HCT116 (cell line): ENCODE data around the gene EIF4A3.

Source experiments
- CBX3 ChIP-seq: IDR thresholded peaks from 2 replicates; pipeline ENCODE4 v1.6.1; 2012; ENCODE audit warnings: low read depth
- EZH2phosphoT487 ChIP-seq: fragments of 200-600 bp; IDR thresholded peaks from 2 replicates; pipeline ENCODE4 v1.6.1; 2018; ENCODE audit warnings: antibody characterized with exemption, borderline replicate concordance
- POLR2A ChIP-seq: IDR thresholded peaks from 2 replicates; pipeline ENCODE4 v1.7.0; 2011; ENCODE audit warnings: borderline replicate concordance; ENCODE audit not compliant: insufficient read depth, insufficient read length; ENCODE audit errors: extremely low read depth
- POLR2AphosphoS5 ChIP-seq: IDR thresholded peaks from 2 replicates; pipeline ENCODE4 v1.6.1; 2011; ENCODE audit warnings: mild to moderate bottlenecking, low read depth, low read length, moderate library complexity
- RAD21 ChIP-seq: IDR thresholded peaks from 2 replicates; pipeline ENCODE4 v1.6.1; 2012; ENCODE audit warnings: low read depth, mild to moderate bottlenecking
- SP1 ChIP-seq: IDR thresholded peaks from 2 replicates; pipeline ENCODE4 v1.6.1; 2012; ENCODE audit warnings: low read depth
- ZNF274 ChIP-seq: fragments of 200-500 bp; sonication (Bioruptor generic); IDR thresholded peaks from 2 replicates; pipeline ENCODE4 v1.6.1; 2014; ENCODE audit warnings: mild to moderate bottlenecking, low read depth, low read length, inconsistent platforms
- TF ChIP-seq, protein P1 (sequence below), 3 experiments: fragments of 200-600 bp in 1 of 3; sonication (generic) in 1 of 3; IDR thresholded peaks in 2 of 3; conservative IDR thresholded peaks in 1 of 3; 2 replicates each; pipeline ENCODE4 v1.5.1; 2012 to 2017; ENCODE audit warnings: low read depth in 2 of 3, low read length in 2 of 3, antibody characterized with exemption in 1 of 3, borderline replicate concordance in 1 of 3, control low read depth in 1 of 3, mild to moderate bottlenecking in 1 of 3, mixed read lengths in 1 of 3, mixed run types in 1 of 3, moderate library complexity in 1 of 3; ENCODE audit not compliant: insufficient read depth in 1 of 3
- TF ChIP-seq, protein P2 (sequence below): IDR thresholded peaks from 2 replicates; pipeline ENCODE4 v1.6.1; 2012; ENCODE audit warnings: low read depth

DNA sequence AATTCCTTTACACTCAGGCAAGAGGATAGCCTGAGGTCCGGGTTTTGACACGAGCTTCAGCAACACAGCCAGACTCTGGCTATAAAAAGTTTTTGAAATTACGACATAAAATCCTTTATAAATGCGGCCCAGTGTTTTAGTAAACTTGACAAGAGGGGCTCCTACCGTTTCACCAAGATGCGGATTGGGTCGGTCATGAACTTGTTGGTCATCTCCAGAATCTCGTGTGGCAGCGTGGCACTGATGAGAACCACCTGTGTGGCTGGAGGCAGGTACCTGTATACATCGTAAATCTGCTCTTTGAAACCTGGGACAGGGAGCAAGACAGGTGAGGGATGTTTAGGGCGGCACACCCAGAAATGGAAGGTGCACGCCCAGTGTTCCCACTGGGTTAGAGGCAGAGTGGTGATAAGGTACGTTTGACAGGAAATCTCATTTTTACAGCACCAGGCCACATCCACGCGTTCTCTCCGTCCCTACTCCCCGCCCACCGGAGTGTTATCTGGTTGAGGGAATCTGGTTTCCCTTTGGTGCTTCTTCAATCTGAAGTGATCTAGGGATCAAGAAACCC is 8.0 kb downstream of the EIF4A3 start:
- TF ChIP-seq POLR2A (no peak), EZH2phosphoT487 (no peak), POLR2AphosphoS5 (no peak), ZNF274 (no peak), RAD21 (no peak), SP1 (no peak), CBX3 (no peak)
- TF ChIP-seq, protein P1, sequence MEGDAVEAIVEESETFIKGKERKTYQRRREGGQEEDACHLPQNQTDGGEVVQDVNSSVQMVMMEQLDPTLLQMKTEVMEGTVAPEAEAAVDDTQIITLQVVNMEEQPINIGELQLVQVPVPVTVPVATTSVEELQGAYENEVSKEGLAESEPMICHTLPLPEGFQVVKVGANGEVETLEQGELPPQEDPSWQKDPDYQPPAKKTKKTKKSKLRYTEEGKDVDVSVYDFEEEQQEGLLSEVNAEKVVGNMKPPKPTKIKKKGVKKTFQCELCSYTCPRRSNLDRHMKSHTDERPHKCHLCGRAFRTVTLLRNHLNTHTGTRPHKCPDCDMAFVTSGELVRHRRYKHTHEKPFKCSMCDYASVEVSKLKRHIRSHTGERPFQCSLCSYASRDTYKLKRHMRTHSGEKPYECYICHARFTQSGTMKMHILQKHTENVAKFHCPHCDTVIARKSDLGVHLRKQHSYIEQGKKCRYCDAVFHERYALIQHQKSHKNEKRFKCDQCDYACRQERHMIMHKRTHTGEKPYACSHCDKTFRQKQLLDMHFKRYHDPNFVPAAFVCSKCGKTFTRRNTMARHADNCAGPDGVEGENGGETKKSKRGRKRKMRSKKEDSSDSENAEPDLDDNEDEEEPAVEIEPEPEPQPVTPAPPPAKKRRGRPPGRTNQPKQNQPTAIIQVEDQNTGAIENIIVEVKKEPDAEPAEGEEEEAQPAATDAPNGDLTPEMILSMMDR (IDR thresholded peaks at IDR 0.05 in 2 of 3, conservative IDR thresholded peaks at IDR 0.05 in 1 of 3; ENCODE audit: borderline replicate concordance in 1 of 3, insufficient read depth in 1 of 3, low read depth in 2 of 3, low read length in 2 of 3) = no peak
- TF ChIP-seq, protein P2, sequence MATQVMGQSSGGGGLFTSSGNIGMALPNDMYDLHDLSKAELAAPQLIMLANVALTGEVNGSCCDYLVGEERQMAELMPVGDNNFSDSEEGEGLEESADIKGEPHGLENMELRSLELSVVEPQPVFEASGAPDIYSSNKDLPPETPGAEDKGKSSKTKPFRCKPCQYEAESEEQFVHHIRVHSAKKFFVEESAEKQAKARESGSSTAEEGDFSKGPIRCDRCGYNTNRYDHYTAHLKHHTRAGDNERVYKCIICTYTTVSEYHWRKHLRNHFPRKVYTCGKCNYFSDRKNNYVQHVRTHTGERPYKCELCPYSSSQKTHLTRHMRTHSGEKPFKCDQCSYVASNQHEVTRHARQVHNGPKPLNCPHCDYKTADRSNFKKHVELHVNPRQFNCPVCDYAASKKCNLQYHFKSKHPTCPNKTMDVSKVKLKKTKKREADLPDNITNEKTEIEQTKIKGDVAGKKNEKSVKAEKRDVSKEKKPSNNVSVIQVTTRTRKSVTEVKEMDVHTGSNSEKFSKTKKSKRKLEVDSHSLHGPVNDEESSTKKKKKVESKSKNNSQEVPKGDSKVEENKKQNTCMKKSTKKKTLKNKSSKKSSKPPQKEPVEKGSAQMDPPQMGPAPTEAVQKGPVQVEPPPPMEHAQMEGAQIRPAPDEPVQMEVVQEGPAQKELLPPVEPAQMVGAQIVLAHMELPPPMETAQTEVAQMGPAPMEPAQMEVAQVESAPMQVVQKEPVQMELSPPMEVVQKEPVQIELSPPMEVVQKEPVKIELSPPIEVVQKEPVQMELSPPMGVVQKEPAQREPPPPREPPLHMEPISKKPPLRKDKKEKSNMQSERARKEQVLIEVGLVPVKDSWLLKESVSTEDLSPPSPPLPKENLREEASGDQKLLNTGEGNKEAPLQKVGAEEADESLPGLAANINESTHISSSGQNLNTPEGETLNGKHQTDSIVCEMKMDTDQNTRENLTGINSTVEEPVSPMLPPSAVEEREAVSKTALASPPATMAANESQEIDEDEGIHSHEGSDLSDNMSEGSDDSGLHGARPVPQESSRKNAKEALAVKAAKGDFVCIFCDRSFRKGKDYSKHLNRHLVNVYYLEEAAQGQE = no peak
